ENCODE measurements around the gene PSMC1.

- TF ChIP-seq, protein P1, sequence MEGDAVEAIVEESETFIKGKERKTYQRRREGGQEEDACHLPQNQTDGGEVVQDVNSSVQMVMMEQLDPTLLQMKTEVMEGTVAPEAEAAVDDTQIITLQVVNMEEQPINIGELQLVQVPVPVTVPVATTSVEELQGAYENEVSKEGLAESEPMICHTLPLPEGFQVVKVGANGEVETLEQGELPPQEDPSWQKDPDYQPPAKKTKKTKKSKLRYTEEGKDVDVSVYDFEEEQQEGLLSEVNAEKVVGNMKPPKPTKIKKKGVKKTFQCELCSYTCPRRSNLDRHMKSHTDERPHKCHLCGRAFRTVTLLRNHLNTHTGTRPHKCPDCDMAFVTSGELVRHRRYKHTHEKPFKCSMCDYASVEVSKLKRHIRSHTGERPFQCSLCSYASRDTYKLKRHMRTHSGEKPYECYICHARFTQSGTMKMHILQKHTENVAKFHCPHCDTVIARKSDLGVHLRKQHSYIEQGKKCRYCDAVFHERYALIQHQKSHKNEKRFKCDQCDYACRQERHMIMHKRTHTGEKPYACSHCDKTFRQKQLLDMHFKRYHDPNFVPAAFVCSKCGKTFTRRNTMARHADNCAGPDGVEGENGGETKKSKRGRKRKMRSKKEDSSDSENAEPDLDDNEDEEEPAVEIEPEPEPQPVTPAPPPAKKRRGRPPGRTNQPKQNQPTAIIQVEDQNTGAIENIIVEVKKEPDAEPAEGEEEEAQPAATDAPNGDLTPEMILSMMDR (IDR thresholded peaks at IDR 0.05): no peak
- no peak for TF ChIP-seq POLR2A (IDR thresholded peaks at IDR 0.05)
These were observed 16.2 kb downstream of the PSMC1 start for GRCh38 chr14:90272523-90272922.
